PC-9 (cell line): ENCODE results near the gene PARP3. TPM values are rescaled to one million over a fixed set of nuclear protein-coding genes. Genes with fewer than 3 reads are reported as not detected.
A peak's percentile ranks its signal among the peaks of the same experiment; 100 is the strongest.

ENCODE experiments used
- Bru-seq: library from RNA; stranded (reverse); fragments of 400-500 nt; gene quantifications from one replicate; lab custom pipeline; 2021; lab: Mats Ljungman, UMichigan
- BruChase-seq, 2 experiments: library from RNA; stranded (reverse); fragments of 400-500 nt; gene quantifications; one replicate each; lab custom pipeline; 2021; lab: Mats Ljungman, UMichigan
- BruUV-seq: library from RNA; stranded (reverse); fragments of 400-500 nt; replicated peaks from 2 replicates; lab custom pipeline; 2021; lab: Mats Ljungman, UMichigan
- CTCF ChIA-PET: fragments of 300-600 bp; sonication (Branson Sonifier 250); formaldehyde crosslinking; loops from one replicate; lab custom pipeline; 2022; ENCODE audit warnings: antibody characterized with exemption; lab: Charles Lee
- POLR2A ChIA-PET: fragments of 300-600 bp; sonication (Branson Sonifier 250); formaldehyde crosslinking; loops from one replicate; lab custom pipeline; 2022; ENCODE audit warnings: antibody characterized with exemption; ENCODE audit not compliant: unreplicated experiment; lab: Charles Lee
- DNase-seq, 2 experiments: peaks; one replicate each; pipeline versions ENCODE4 v3.0.0 to v3.0.0-alpha.2; 2015 to 2022; ENCODE audit warnings: mixed read lengths in 1 of 2
- H2AFZ ChIP-seq: fragments of 200-600 bp; sonication (generic); 2 replicates; pipeline ENCODE4 v1.8.1; 2017; ENCODE audit warnings: antibody characterized with exemption
- H3F3A ChIP-seq: fragments of 200-600 bp; sonication (generic); 2 replicates; pipeline ENCODE4 v1.8.1; 2017; ENCODE audit warnings: antibody characterized with exemption, mild to moderate bottlenecking, low read depth; ENCODE audit not compliant: insufficient read depth
- H3K27ac ChIP-seq: fragments of 200-600 bp; sonication (generic); 2 replicates; pipeline ENCODE4 v1.6.1; 2016; ENCODE audit warnings: mixed run types
- H3K27me3 ChIP-seq: fragments of 200-600 bp; sonication (generic); 2 replicates; pipeline ENCODE4 v1.6.1; 2016; ENCODE audit warnings: low read depth, mixed run types; ENCODE audit not compliant: insufficient read depth
- H3K36me3 ChIP-seq: fragments of 200-600 bp; sonication (generic); 2 replicates; pipeline ENCODE4 v1.6.1; 2016; ENCODE audit warnings: low read depth, mixed run types
- H3K4me1 ChIP-seq: fragments of 200-600 bp; sonication (generic); replicated peaks from 2 replicates; pipeline ENCODE4 v1.6.1; 2016; ENCODE audit warnings: mixed run types; ENCODE audit not compliant: insufficient read depth
- H3K4me2 ChIP-seq: fragments of 200-600 bp; sonication (generic); 2 replicates; pipeline ENCODE4 v1.6.1; 2017; ENCODE audit warnings: mixed run types
- H3K4me3 ChIP-seq: fragments of 200-600 bp; sonication (generic); 2 replicates; pipeline ENCODE4 v1.6.1; 2016; ENCODE audit warnings: mixed run types
- H3K79me2 ChIP-seq: fragments of 200-600 bp; sonication (generic); 2 replicates; pipeline ENCODE4 v1.6.1; 2017; ENCODE audit warnings: low read depth, mixed run types
- H3K9me2 ChIP-seq: fragments of 200-600 bp; sonication (generic); 2 replicates; pipeline ENCODE4 v1.8.1; 2017; ENCODE audit warnings: mild to moderate bottlenecking; ENCODE audit not compliant: insufficient read depth
- H3K9me3 ChIP-seq: fragments of 200-600 bp; sonication (generic); 2 replicates; pipeline ENCODE4 v1.8.1; 2016; ENCODE audit warnings: low read depth; ENCODE audit not compliant: insufficient read depth
- H4K20me1 ChIP-seq: fragments of 200-600 bp; sonication (generic); 2 replicates; pipeline ENCODE4 v1.8.1; 2017; ENCODE audit not compliant: insufficient read depth
- EZH2 ChIP-seq: fragments of 200-600 bp; sonication (generic); IDR thresholded peaks from 2 replicates; pipeline ENCODE4 v1.8.0; 2017; ENCODE audit warnings: antibody characterized with exemption, low read depth
- intact Hi-C: fragments of 100-400 bp; cut with micrococcal nuclease; formaldehyde crosslinking; loops from one replicate; pipeline ENCODE4 v1.10.0; 2022; ENCODE audit not compliant: unreplicated experiment
- long read RNA-seq: library from polyadenylated mRNA; stranded (forward); transcript quantifications from one replicate; pipeline ENCODE4 v2.0.0, GENCODE V29; 2022
- total RNA-seq: library from RNA; stranded (reverse); gene quantifications from 2 replicates; pipeline ENCODE4 v1.2.3, GENCODE V29; 2021
- TF ChIP-seq, protein P1 (sequence below): fragments of 200-600 bp; sonication (generic); conservative IDR thresholded peaks from 2 replicates; pipeline ENCODE4 v1.6.1; 2017; ENCODE audit warnings: mixed run types, antibody characterized with exemption, mild to moderate bottlenecking, moderate library complexity

The PARP3 gene
- total RNA-seq (24.4 and 33.8 TPM in 2 replicates), Bru-seq, nascent RNA (percentile 38 among the genes with signal in this experiment), BruChase-seq, experiment 1, labeled RNA remaining after a 2-hour chase (percentile 51 among the genes with signal in this experiment), BruChase-seq, experiment 2, labeled RNA remaining after a 6-hour chase (percentile 59 among the genes with signal in this experiment)
- long read RNA-seq, transcript PARP3-201 (11 exons, 2,336 nt): major isoform, 12 of 47 reads
- long read RNA-seq, transcript PARP3-203 (11 exons, 2,360 nt): minor isoform, 5 of 47 reads
- long read RNA-seq, partial matches to known transcripts: 14 of 47 reads
- long read RNA-seq, other reads (novel, unspliced or antisense): 15 of 47 reads

DNA sequence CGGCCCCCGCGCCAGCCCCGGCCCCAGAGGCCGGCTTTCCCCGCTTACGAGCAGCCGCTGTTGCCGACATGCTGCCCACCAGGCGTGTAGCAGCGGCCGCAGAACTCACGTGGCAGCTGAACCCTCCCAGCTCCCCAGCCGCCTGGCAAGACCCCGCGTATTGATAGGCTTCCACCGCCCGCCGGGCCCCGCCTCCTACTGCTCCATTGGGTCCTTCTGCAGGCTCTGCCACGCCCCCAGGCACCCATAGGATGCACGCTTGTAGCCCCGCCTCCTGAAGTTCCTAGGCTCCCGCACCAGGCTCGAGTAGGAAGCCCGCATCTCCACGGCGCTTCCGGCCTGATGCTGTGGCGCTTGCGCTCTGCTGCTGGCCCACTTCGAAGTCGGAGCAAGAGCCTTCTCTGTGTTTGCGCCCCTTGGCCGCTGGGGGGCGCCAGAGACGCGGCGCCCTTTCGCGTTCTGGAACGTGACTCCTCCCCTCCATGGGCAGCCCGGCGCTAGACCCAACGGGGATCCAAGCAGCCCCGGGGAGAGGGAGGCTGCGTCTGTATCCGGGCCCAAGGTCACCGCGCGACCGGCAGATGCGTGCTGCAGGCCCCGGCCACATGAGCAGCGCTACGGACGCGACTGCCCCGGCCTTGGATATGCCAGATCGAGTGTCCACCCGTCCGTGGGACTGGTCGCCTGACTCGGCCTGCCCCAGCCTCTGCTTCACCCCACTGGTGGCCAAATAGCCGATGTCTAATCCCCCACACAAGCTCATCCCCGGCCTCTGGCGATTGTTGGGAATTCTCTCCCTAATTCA, at the start of gene PARP3, which contains the start of gene RRP9:
PARP3 (plus strand) TSS at position 566 of the 805 bp plus-strand sequence. CDS start 993 bp downstream, outside the sequence.
RRP9 (minus strand) TSS at position 107 of the 805 bp plus-strand sequence; CDS start at position 70, 37 bp downstream.
- ChIA-PET CTCF (interaction anchor here (0.5 to 1.2 kb wide), 9 partner anchors 33 to 638 kb away, joined by 3 to 4 read pairs (median 3); partner anchors contain the start of genes ABHD14A and DUSP7), POLR2A (interaction anchor here (0.5 to 1.1 kb wide), 5 partner anchors 32 to 277 kb away, joined by 3 read pairs; partner anchors contain the start of genes ABHD14B and RPL29)
- BruUV-seq: no TSS peak
- Histone ChIP-seq H3K4me2 (peak within 1 kb of the TSS; percentile 98), H3K9me3 (no peaks in the 10 kb centered on the region), H3K36me3 (no peaks in the 10 kb centered on the region; the same call in 1 of the 2 replicates), H4K20me1 (peaks cover 5% of the 10 kb centered on the region; the same call in 1 of the 2 replicates), H3K4me3 (peak within 1 kb of the TSS; percentile 85), H3F3A (no peaks in the 10 kb centered on the region; the same call in 1 of the 2 replicates), H3K27me3 (no peaks in the 10 kb centered on the region), H2AFZ (peak within 1 kb of the TSS; percentile 88), H3K4me1 (peaks cover 16% of the 10 kb centered on the region; the same call in 1 of the 2 replicates), H3K27ac (peak within 1 kb of the TSS; percentile 68), H3K9me2 (no peaks in the 10 kb centered on the region), H3K79me2 (peaks cover 26% of the 10 kb centered on the region)
- intact Hi-C loops: loop anchor here (1.0 to 5.0 kb wide), 9 partner anchors 32 to 395 kb away; partner anchors contain the start of genes ABHD14B, ACY1, DUSP7 and RPL29
- TF ChIP-seq EZH2: no peak
- TF ChIP-seq, protein P1, sequence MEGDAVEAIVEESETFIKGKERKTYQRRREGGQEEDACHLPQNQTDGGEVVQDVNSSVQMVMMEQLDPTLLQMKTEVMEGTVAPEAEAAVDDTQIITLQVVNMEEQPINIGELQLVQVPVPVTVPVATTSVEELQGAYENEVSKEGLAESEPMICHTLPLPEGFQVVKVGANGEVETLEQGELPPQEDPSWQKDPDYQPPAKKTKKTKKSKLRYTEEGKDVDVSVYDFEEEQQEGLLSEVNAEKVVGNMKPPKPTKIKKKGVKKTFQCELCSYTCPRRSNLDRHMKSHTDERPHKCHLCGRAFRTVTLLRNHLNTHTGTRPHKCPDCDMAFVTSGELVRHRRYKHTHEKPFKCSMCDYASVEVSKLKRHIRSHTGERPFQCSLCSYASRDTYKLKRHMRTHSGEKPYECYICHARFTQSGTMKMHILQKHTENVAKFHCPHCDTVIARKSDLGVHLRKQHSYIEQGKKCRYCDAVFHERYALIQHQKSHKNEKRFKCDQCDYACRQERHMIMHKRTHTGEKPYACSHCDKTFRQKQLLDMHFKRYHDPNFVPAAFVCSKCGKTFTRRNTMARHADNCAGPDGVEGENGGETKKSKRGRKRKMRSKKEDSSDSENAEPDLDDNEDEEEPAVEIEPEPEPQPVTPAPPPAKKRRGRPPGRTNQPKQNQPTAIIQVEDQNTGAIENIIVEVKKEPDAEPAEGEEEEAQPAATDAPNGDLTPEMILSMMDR: peak; percentile 94
- DNase-seq: peak; percentile 98 to 99

DNA sequence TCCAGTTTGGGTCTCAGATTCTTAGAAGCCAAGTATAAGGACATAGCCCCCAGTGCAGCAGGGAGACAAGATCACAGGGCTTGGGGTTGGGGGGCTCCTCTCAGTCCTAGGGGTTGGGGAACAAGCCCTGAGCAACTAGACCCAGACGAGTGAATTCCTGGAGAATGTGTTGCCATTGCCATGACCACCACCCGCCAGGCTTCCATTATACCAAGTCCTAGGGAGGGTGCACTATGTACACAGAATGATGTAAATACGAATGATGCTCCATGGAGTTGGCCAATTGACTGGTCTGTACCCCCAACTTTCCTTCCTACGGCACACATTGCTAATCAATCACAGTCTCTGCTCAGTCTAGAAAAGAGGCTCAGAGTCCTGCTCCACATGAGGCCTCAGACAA, 47.8 kb upstream of the PARP3 start:
- intact Hi-C loops: no loop called here
- TF ChIP-seq, protein P1: no peak
- TF ChIP-seq EZH2: no peak
- Histone ChIP-seq H3F3A (no peaks in the 10 kb centered on the region), H3K9me2 (no peaks in the 10 kb centered on the region), H3K4me3 (no peak overlapping the region), H3K36me3 (no peaks in the 10 kb centered on the region), H3K4me2 (no peak overlapping the region), H4K20me1 (no peaks in the 10 kb centered on the region), H3K79me2 (no peaks in the 10 kb centered on the region), H3K4me1 (no peaks in the 10 kb centered on the region), H2AFZ (no peak overlapping the region), H3K27ac (no peak overlapping the region), H3K27me3 (no peaks in the 10 kb centered on the region), H3K9me3 (no peaks in the 10 kb centered on the region)
- no TSS peak for BruUV-seq
- POLR2A ChIA-PET: no interaction called here
- CTCF ChIA-PET: no interaction called here
- no peak for DNase-seq

DNA sequence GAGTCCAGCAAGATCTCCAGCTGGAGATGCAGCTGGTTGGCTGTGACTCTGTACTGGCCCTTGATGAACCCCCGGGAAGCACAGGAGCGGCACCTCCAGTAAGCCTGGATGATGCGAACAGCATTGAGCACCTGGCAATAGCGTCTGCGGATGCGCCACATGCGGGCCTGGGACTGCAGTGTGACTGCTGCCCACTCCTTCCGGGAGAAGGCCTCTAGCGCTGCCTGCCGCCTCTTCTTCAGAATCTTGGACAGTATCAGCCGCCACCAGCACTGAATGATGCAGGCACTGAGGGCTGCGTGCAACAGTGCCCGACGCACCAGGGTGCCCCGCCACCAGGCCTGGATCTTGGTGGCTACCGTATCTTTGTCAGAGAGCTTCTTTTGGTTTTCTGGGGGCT, 47.2 kb upstream of the PARP3 start:
- H3K79me2 ChIP-seq: no peaks in the 10 kb centered on the region
- H3K9me3 ChIP-seq: no peaks in the 10 kb centered on the region
- H4K20me1 ChIP-seq: no peaks in the 10 kb centered on the region
- BruUV-seq: no TSS peak
- no peak overlapping the region for H3K4me3 ChIP-seq
- no peak overlapping the region for H3K4me2 ChIP-seq
- ChIA-PET CTCF (no interaction called here), POLR2A (no interaction called here)
- intact Hi-C loops: no loop called here
- H3F3A ChIP-seq: no peaks in the 10 kb centered on the region
- no peak for DNase-seq
- no peaks in the 10 kb centered on the region for H3K36me3 ChIP-seq
- no peak overlapping the region for H2AFZ ChIP-seq
- TF ChIP-seq, protein P1: no peak
- no peak for TF ChIP-seq EZH2
- no peaks in the 10 kb centered on the region for H3K9me2 ChIP-seq
- H3K27ac ChIP-seq: no peak overlapping the region
- no peaks in the 10 kb centered on the region for H3K4me1 ChIP-seq
- H3K27me3 ChIP-seq: no peaks in the 10 kb centered on the region
